DOHH2 (cell line): ENCODE measurements around the gene TRAPPC2L.

ENCODE experiments used
- CTCF ChIP-seq: fragments of 200-600 bp; sonication (generic); IDR thresholded peaks from one replicate; pipeline ENCODE4 v1.5.1; 2014; ENCODE audit warnings: antibody characterized with exemption, mild to moderate bottlenecking, low read depth, low read length; ENCODE audit not compliant: poor library complexity, severe bottlenecking
- EZH2phosphoT487 ChIP-seq: fragments of 200-600 bp; sonication (generic); IDR thresholded peaks from 2 replicates; pipeline ENCODE4 v1.6.1; 2017; ENCODE audit warnings: borderline replicate concordance, mild to moderate bottlenecking, antibody characterized with exemption, low read length, moderate library complexity, mixed read lengths

GRCh38 chr16:88835818-88836217 is 21.1 kb upstream of the TRAPPC2L start:
- no peak for TF ChIP-seq CTCF
- TF ChIP-seq EZH2phosphoT487: no peak
